GM12878 (cell line): Measurements from ENCODE around the gene TLX2. TPM values are rescaled to one million over a fixed set of nuclear protein-coding genes. Genes with fewer than 3 reads are reported as not detected.
"Not testable (repeated sequence)": the region's sequence is repeated elsewhere in the genome, so short reads cannot be mapped to it uniquely, and the experiment has no call there.

Experiments
- ATAC-seq: fragments of 200-7000 bp; cut with Tn5 transposase; 3 replicates; pipeline ENCODE4 v1.9.1; 2020; ENCODE audit warnings: mild to moderate bottlenecking, moderate library complexity
- Bru-seq: library from RNA; stranded (reverse); fragments of 400-500 nt; gene quantifications from one replicate; lab custom pipeline; 2021; lab: Mats Ljungman, UMichigan
- BruChase-seq, 2 experiments: library from RNA; stranded (reverse); fragments of 400-500 nt; gene quantifications; one replicate each; lab custom pipeline; 2021; lab: Mats Ljungman, UMichigan
- BruUV-seq: library from RNA; stranded (reverse); fragments of 400-500 nt; replicated peaks from 2 replicates; lab custom pipeline; 2021; lab: Mats Ljungman, UMichigan
- CTCF ChIA-PET: fragments of 300-600 bp; sonication (Branson Sonifier 250); formaldehyde crosslinking; extraction: SDS; loops from one replicate; lab custom pipeline; 2021; ENCODE audit warnings: inconsistent platforms; lab: Yijun Ruan, JAX
- POLR2A ChIA-PET: fragments of 350-600 bp; formaldehyde crosslinking; extraction: SDS; loops from one replicate; lab custom pipeline; 2021; ENCODE audit warnings: inconsistent platforms; lab: Charles Lee
- RAD21 ChIA-PET: fragments of 300-600 bp; sonication (Branson Sonifier 250); formaldehyde crosslinking; loops from one replicate; lab custom pipeline; 2023; ENCODE audit warnings: antibody characterized with exemption; ENCODE audit not compliant: unreplicated experiment; lab: Charles Lee
- SMC1A ChIA-PET: fragments of 300-600 bp; sonication (Branson Sonifier 250); formaldehyde crosslinking; loops from one replicate; lab custom pipeline; 2023; ENCODE audit not compliant: unreplicated experiment, uncharacterized antibody; lab: Charles Lee
- DNase-seq: peaks from one replicate; pipeline ENCODE4 v3.0.0-alpha.2; 2011; ENCODE audit warnings: low read depth, low spot score
- FAIRE-seq: peaks from 3 replicates; lab custom pipeline; 2011; peaks lifted over from hg19 to GRCh38; lab: Jason Lieb, UNC
- H2AFZ ChIP-seq: 2 replicates; pipeline ENCODE4 v1.6.0; 2011; ENCODE audit warnings: low read depth, low read length, control low read depth; ENCODE audit not compliant: control insufficient read depth
- H3K27ac ChIP-seq: 2 replicates; pipeline ENCODE4 v1.5.1; 2011; ENCODE audit warnings: control low read depth; ENCODE audit not compliant: control insufficient read depth, insufficient read depth
- H3K27me3 ChIP-seq, 2 experiments: replicated peaks in 1 of 2; 2 replicates each; pipeline versions ENCODE4 v1.6.0 to v1.6.1; 2011; ENCODE audit warnings: low read length in 1 of 2; ENCODE audit not compliant: control insufficient read depth in 2 of 2, insufficient read depth in 2 of 2
- H3K36me3 ChIP-seq, 2 experiments: 2 replicates each; pipeline ENCODE4 v1.5.1; 2011; ENCODE audit warnings: low read length in 1 of 2; ENCODE audit not compliant: control insufficient read depth in 2 of 2, insufficient read depth in 2 of 2
- H3K4me1 ChIP-seq: 2 replicates; pipeline ENCODE4 v1.6.1; 2011; ENCODE audit warnings: mild to moderate bottlenecking, low read length, moderate library complexity, mixed read lengths; ENCODE audit not compliant: control insufficient read depth, insufficient read depth
- H3K4me2 ChIP-seq: 2 replicates; pipeline ENCODE4 v1.6.0; 2011; ENCODE audit warnings: control low read depth; ENCODE audit not compliant: control insufficient read depth, insufficient read depth
- H3K4me3 ChIP-seq: fragments of 200-600 bp; sonication (generic); 2 replicates; pipeline ENCODE4 v1.5.1; 2016
- H3K79me2 ChIP-seq: 2 replicates; pipeline ENCODE4 v1.6.0; 2011; ENCODE audit warnings: low read length; ENCODE audit not compliant: control insufficient read depth, insufficient read depth
- H3K9ac ChIP-seq: 2 replicates; pipeline ENCODE4 v1.8.0; 2011; ENCODE audit warnings: low read length, control low read depth, mixed read lengths; ENCODE audit not compliant: control insufficient read depth, insufficient read depth
- H3K9me3 ChIP-seq: replicated peaks from 3 replicates; pipeline ENCODE4 v1.5.1; 2011; ENCODE audit warnings: mild to moderate bottlenecking, low read length; ENCODE audit not compliant: control insufficient read depth, insufficient read depth
- H4K20me1 ChIP-seq: 2 replicates; pipeline ENCODE4 v1.6.0; 2011; ENCODE audit not compliant: control insufficient read depth, insufficient read depth
- NFXL1 ChIP-seq: fragments of 450-650 bp; IDR thresholded peaks from 2 replicates; pipeline ENCODE4 v1.6.1; 2017; ENCODE audit warnings: antibody characterized with exemption, mild to moderate bottlenecking, borderline replicate concordance
- SUZ12 ChIP-seq: fragments of 200-600 bp; sonication (generic); IDR thresholded peaks from one replicate; pipeline ENCODE4 v1.6.1; 2018; ENCODE audit warnings: antibody characterized with exemption, mild to moderate bottlenecking; ENCODE audit not compliant: unreplicated experiment
- WGBS: methylation state at CpG from one replicate; pipeline ENCODE4 v1.1.6; 2016; ENCODE audit warnings: low lambda C conversion rate; ENCODE audit not compliant: insufficient replicate concordance, insufficient coverage; ENCODE audit errors: missing lambda C conversion rate; 5-methylcytosine and 5-hydroxymethylcytosine counted together
- in situ Hi-C: fragments of 300-500 bp; cut with MboI; formaldehyde crosslinking; loops from 9 replicates; pipeline ENCODE4 v1.14.3; 2018; ENCODE audit warnings: mixed read lengths
- intact Hi-C: fragments of 100-400 bp; cut with micrococcal nuclease; formaldehyde crosslinking; loops from one replicate; pipeline ENCODE4 v1.14.2; 2022; ENCODE audit not compliant: unreplicated experiment
- long read RNA-seq, 2 experiments: library from polyadenylated mRNA; unstranded; transcript quantifications; one replicate each; pipeline ENCODE4 v2.0.0, GENCODE V29; 2019 to 2020
- polyA minus RNA-seq, 3 experiments: library from RNA; depleted of rRNA, polyadenylated mRNA; stranded (reverse); fragments of >200 nt; gene quantifications; 2 replicates each; pipeline ENCODE4 v1.2.3, GENCODE V29; 2011
- polyA plus RNA-seq, 11 experiments: library from polyadenylated mRNA; depleted of rRNA in 4 of 11; unstranded in 6 of 11; stranded (reverse) in 5 of 11; fragments of >200 nt; fragmentation: Nextera tagmentation in 4 of 11; fragmentation: Illumina TruSeq in 1 of 11; extraction: Ambion mirVana in 4 of 11; extraction: Trizol in 1 of 11; gene quantifications; 1 replicate in 1 of 11; 2 replicates in 10 of 11; pipeline versions ENCODE4 v1.2.1 to v1.2.3, GENCODE V29; 2011 to 2016; ENCODE audit warnings: inconsistent platforms in 2 of 11, missing spikeins in 2 of 11, low read depth in 1 of 11
- total RNA-seq, 4 experiments: library from RNA; depleted of rRNA in 3 of 4; stranded (reverse); fragments of >200 nt in 3 of 4; fragmentation: Illumina TruSeq in 1 of 4; extraction: Trizol in 1 of 4; gene quantifications; 2 replicates each; pipeline versions ENCODE4 v1.2.1 to v1.2.3, GENCODE V29; 2013 to 2021

The TLX2 gene
- not detected in 2 replicates for total RNA-seq (2013; cell fraction: nucleolus; rRNA removed)
- total RNA-seq (2014; rRNA removed) (3.2 and 3.7 TPM in 2 replicates), total RNA-seq (2014; rRNA removed; fragmentation: Illumina TruSeq; extraction: Trizol) (1.3 and 1.4 TPM in 2 replicates), total RNA-seq (2021) (5.3 and 5.5 TPM in 2 replicates), polyA plus RNA-seq (2011; rRNA removed) (not detected in 2 replicates), polyA plus RNA-seq (2014; fragmentation: Illumina TruSeq; extraction: Trizol) (0.11 and 0.90 TPM in 2 replicates), polyA plus RNA-seq (2014; fragmentation: Nextera tagmentation; extraction: Ambion mirVana) (under 1 TPM; 0.06 to 0.13 TPM), polyA plus RNA-seq (2014; rRNA removed) (4.4 and 5.7 TPM in 2 replicates), polyA plus RNA-seq (2016; fragmentation: Nextera tagmentation; extraction: Ambion mirVana) (1 to 10 TPM; 3.6 to 3.8 TPM), polyA minus RNA-seq (2011; rRNA and poly(A)+ RNA removed) (not detected in 2 replicates), Bru-seq, nascent RNA (percentile 9 among the genes with signal in this experiment), BruChase-seq, experiment 1, labeled RNA remaining after a 6-hour chase (percentile 15 among the genes with signal in this experiment), BruChase-seq, experiment 2, labeled RNA remaining after a 2-hour chase (percentile 7 among the genes with signal in this experiment)
- not detected for polyA plus RNA-seq (2011; ENCODE audit: low read depth)
- polyA plus RNA-seq (2011; cell fraction: cytosol; rRNA removed), result not detected in 2 replicates
- polyA plus RNA-seq (2011; cell fraction: nucleus; rRNA removed), result not detected in 2 replicates
- polyA plus RNA-seq (2012), result 0.17 and 0.42 TPM in 2 replicates
- polyA minus RNA-seq (2011; cell fraction: cytosol; rRNA and poly(A)+ RNA removed), result not detected in 2 replicates
- polyA minus RNA-seq (2011; cell fraction: nucleus; rRNA and poly(A)+ RNA removed), result not detected in 2 replicates
- long read RNA-seq, experiment 1, result 0 reads
- long read RNA-seq, experiment 2, result 0 reads

- WGBS, result 10% methylated on average over 73 of the region's 82 CpGs
- peak within 1 kb of the TSS; percentile 11; the same call in 1 of the 2 replicates for H3K4me3 ChIP-seq
- TF ChIP-seq SUZ12, result peak; percentile 59
- TF ChIP-seq NFXL1, result no peak
- CTCF ChIA-PET, result interaction anchor here (0.6 kb wide), 1 partner anchor 32 kb away, joined by 3 read pairs; no protein-coding TSS in a partner anchor
- H3K79me2 ChIP-seq, result no peaks in the 10 kb centered on the region
- H3K27ac ChIP-seq, result no peak within 1 kb of the TSS
- H3K4me2 ChIP-seq, result peak within 1 kb of the TSS; percentile 96
- H2AFZ ChIP-seq, result no peak within 1 kb of the TSS
- BruUV-seq, result no TSS peak
- intact Hi-C loops (no loop called here), in situ Hi-C loops (no loop called here)
- FAIRE-seq, result no peak
- ATAC-seq, result peak; percentile 22
- no peaks in the 10 kb centered on the region for H4K20me1 ChIP-seq
- SMC1A ChIA-PET, result no interaction called here
- peaks cover 18 to 31% of the 10 kb centered on the region in 2 experiments for H3K27me3 ChIP-seq
- no peaks in the 10 kb centered on the region; the same call in 2 of the 3 replicates for H3K9me3 ChIP-seq
- no peaks in the 10 kb centered on the region for H3K36me3 ChIP-seq
- RAD21 ChIA-PET, result interaction anchor here (0.7 kb wide), 1 partner anchor 76 kb away, joined by 3 read pairs; no protein-coding TSS in a partner anchor
- no peak within 1 kb of the TSS for H3K9ac ChIP-seq
- peaks cover 13% of the 10 kb centered on the region; the same call in 1 of the 2 replicates for H3K4me1 ChIP-seq
- DNase-seq, result no peak
- POLR2A ChIA-PET, result no interaction called here
Measured at GRCh38 chr2:74514368-74515270, at the start of gene TLX2. TLX2 (plus strand) TSS chr2:74514450; CDS start chr2:74514807, 357 bp downstream.

GRCh38 chr2:74470742-74471141 lies 43.5 kb upstream of the TLX2 start:
- H4K20me1 ChIP-seq, H3K36me3 ChIP-seq, H3K4me1 ChIP-seq, ATAC-seq, H3K4me3 ChIP-seq, H3K27me3 ChIP-seq, H2AFZ ChIP-seq, in situ Hi-C loops, FAIRE-seq, RAD21 ChIA-PET, SMC1A ChIA-PET, DNase-seq, H3K27ac ChIP-seq, H3K9ac ChIP-seq, H3K4me2 ChIP-seq, intact Hi-C loops, BruUV-seq, H3K9me3 ChIP-seq: not testable (repeated sequence)
- peaks cover 14% of the 10 kb centered on the region for H3K79me2 ChIP-seq
- WGBS, result 93% methylated on average over 12 of the region's 12 CpGs
- ChIA-PET POLR2A (interaction anchor here (0.6 to 2.7 kb wide), 5 partner anchors 11 to 149 kb away, joined by 3 to 14 read pairs (median 3); partner anchors contain the start of gene WBP1), CTCF (interaction anchor here (1.0 to 2.7 kb wide), 2 partner anchors 11 to 19 kb away, joined by 3 to 20 read pairs; partner anchors contain the start of genes CCDC142 and TTC31)
